ENCODE measurements around the gene GPX7.
"Not testable (repeated sequence)": the region's sequence is repeated elsewhere in the genome, so short reads cannot be mapped to it uniquely, and the experiment has no call there.

Gene GPX7

GRCh38 chr1:52569449-52570210, 32.5 kb upstream of the GPX7 start:
- no peak overlapping the region for H3K9ac ChIP-seq (ENCODE audit: low read depth, low read length)
- H3K4me3 ChIP-seq (ENCODE audit: low read length), result no peak overlapping the region
- H3K4me1 ChIP-seq (ENCODE audit: insufficient read depth, low read length), result no peaks in the 10 kb centered on the region
- H3K9me3 ChIP-seq (ENCODE audit: insufficient read depth, low read depth, low read length), result no peaks in the 10 kb centered on the region
- H3K36me3 ChIP-seq (ENCODE audit: insufficient read depth, low read depth, low read length), result no peaks in the 10 kb centered on the region
- no peak overlapping the region for H3K27ac ChIP-seq (ENCODE audit: low read length)
- H3K27me3 ChIP-seq (ENCODE audit: insufficient read depth, low read length), result no peaks in the 10 kb centered on the region

GRCh38 chr1:52571783-52572182, 30.4 kb upstream of the GPX7 start:
- Histone ChIP-seq H3K4me3 (ENCODE audit: low read length) (no peak overlapping the region), H3K27ac (ENCODE audit: low read length) (no peak overlapping the region), H3K9me3 (ENCODE audit: insufficient read depth, low read depth, low read length) (no peaks in the 10 kb centered on the region)

GRCh38 chr1:52572387-52572786, 29.8 kb upstream of the GPX7 start:
- Histone ChIP-seq H3K9me3 (ENCODE audit: insufficient read depth, low read depth, low read length) (no peaks in the 10 kb centered on the region), H3K27me3 (ENCODE audit: insufficient read depth, low read length) (no peaks in the 10 kb centered on the region), H3K4me1 (ENCODE audit: insufficient read depth, low read length) (no peaks in the 10 kb centered on the region), H3K36me3 (ENCODE audit: insufficient read depth, low read depth, low read length) (no peaks in the 10 kb centered on the region), H3K9ac (ENCODE audit: low read depth, low read length) (no peak overlapping the region), H3K27ac (ENCODE audit: low read length) (no peak overlapping the region), H3K4me3 (ENCODE audit: low read length) (no peak overlapping the region)

More at GRCh38 chr1:52571783-52572182, 30.4 kb upstream of the GPX7 start:
- no peaks in the 10 kb centered on the region for H3K4me1 ChIP-seq (ENCODE audit: insufficient read depth, low read length)
- H3K9ac ChIP-seq (ENCODE audit: low read depth, low read length), result no peak overlapping the region
- no peaks in the 10 kb centered on the region for H3K36me3 ChIP-seq (ENCODE audit: insufficient read depth, low read depth, low read length)
- no peaks in the 10 kb centered on the region for H3K27me3 ChIP-seq (ENCODE audit: insufficient read depth, low read length)

- H3K27ac ChIP-seq (ENCODE audit: low read length), result no peak overlapping the region
- H3K27me3 ChIP-seq (ENCODE audit: insufficient read depth, low read length), result no peaks in the 10 kb centered on the region
- H3K36me3 ChIP-seq (ENCODE audit: insufficient read depth, low read depth, low read length), result no peaks in the 10 kb centered on the region
- H3K9ac ChIP-seq (ENCODE audit: low read depth, low read length), result no peak overlapping the region
- H3K4me1 ChIP-seq (ENCODE audit: insufficient read depth, low read length), result no peaks in the 10 kb centered on the region
- no peak overlapping the region for H3K4me3 ChIP-seq (ENCODE audit: low read length)
- H3K9me3 ChIP-seq (ENCODE audit: insufficient read depth, low read depth, low read length), result no peaks in the 10 kb centered on the region
Measured at GRCh38 chr1:52574594-52574993, 27.6 kb upstream of the GPX7 start.

GRCh38 chr1:52576074-52576473, 26.1 kb upstream of the GPX7 start:
- Histone ChIP-seq H3K27ac (ENCODE audit: low read length) (no peak overlapping the region), H3K4me3 (ENCODE audit: low read length) (no peak overlapping the region), H3K36me3 (ENCODE audit: insufficient read depth, low read depth, low read length) (no peaks in the 10 kb centered on the region), H3K9me3 (ENCODE audit: insufficient read depth, low read depth, low read length) (no peaks in the 10 kb centered on the region), H3K4me1 (ENCODE audit: insufficient read depth, low read length) (no peaks in the 10 kb centered on the region), H3K27me3 (ENCODE audit: insufficient read depth, low read length) (no peaks in the 10 kb centered on the region), H3K9ac (ENCODE audit: low read depth, low read length) (no peak overlapping the region)

- not testable (repeated sequence) for H3K27ac ChIP-seq (ENCODE audit: low read length); H3K9ac ChIP-seq (ENCODE audit: low read depth, low read length); H3K4me1 ChIP-seq (ENCODE audit: insufficient read depth, low read length); H3K27me3 ChIP-seq (ENCODE audit: insufficient read depth, low read length); H3K36me3 ChIP-seq (ENCODE audit: insufficient read depth, low read depth, low read length); H3K4me3 ChIP-seq (ENCODE audit: low read length); H3K9me3 ChIP-seq (ENCODE audit: insufficient read depth, low read depth, low read length)
Measured at GRCh38 chr1:52578066-52578465, 24.1 kb upstream of the GPX7 start.

- Histone ChIP-seq H3K27me3 (ENCODE audit: insufficient read depth, low read length) (no peaks in the 10 kb centered on the region), H3K9me3 (ENCODE audit: insufficient read depth, low read depth, low read length) (no peaks in the 10 kb centered on the region), H3K9ac (ENCODE audit: low read depth, low read length) (no peak overlapping the region), H3K36me3 (ENCODE audit: insufficient read depth, low read depth, low read length) (no peaks in the 10 kb centered on the region), H3K4me1 (ENCODE audit: insufficient read depth, low read length) (no peaks in the 10 kb centered on the region), H3K27ac (ENCODE audit: low read length) (no peak overlapping the region), H3K4me3 (ENCODE audit: low read length) (no peak overlapping the region)
Measured at GRCh38 chr1:52579415-52579814, 22.8 kb upstream of the GPX7 start.

- no peak overlapping the region for H3K4me3 ChIP-seq (ENCODE audit: low read length)
- no peaks in the 10 kb centered on the region for H3K4me1 ChIP-seq (ENCODE audit: insufficient read depth, low read length)
- H3K36me3 ChIP-seq (ENCODE audit: insufficient read depth, low read depth, low read length), result no peaks in the 10 kb centered on the region
- no peaks in the 10 kb centered on the region for H3K9me3 ChIP-seq (ENCODE audit: insufficient read depth, low read depth, low read length)
- H3K27ac ChIP-seq (ENCODE audit: low read length), result no peak overlapping the region
- H3K9ac ChIP-seq (ENCODE audit: low read depth, low read length), result no peak overlapping the region
- H3K27me3 ChIP-seq (ENCODE audit: insufficient read depth, low read length), result no peaks in the 10 kb centered on the region
Measured at GRCh38 chr1:52580283-52580682, 21.9 kb upstream of the GPX7 start.

GRCh38 chr1:52582116-52582696, 20.0 kb upstream of the GPX7 start:
- no peak overlapping the region for H3K27ac ChIP-seq (ENCODE audit: low read length)
- no peak overlapping the region for H3K4me3 ChIP-seq (ENCODE audit: low read length)
- H3K4me1 ChIP-seq (ENCODE audit: insufficient read depth, low read length), result no peaks in the 10 kb centered on the region
- no peak overlapping the region for H3K9ac ChIP-seq (ENCODE audit: low read depth, low read length)
- no peaks in the 10 kb centered on the region for H3K36me3 ChIP-seq (ENCODE audit: insufficient read depth, low read depth, low read length)
- no peaks in the 10 kb centered on the region for H3K27me3 ChIP-seq (ENCODE audit: insufficient read depth, low read length)
- H3K9me3 ChIP-seq (ENCODE audit: insufficient read depth, low read depth, low read length), result no peaks in the 10 kb centered on the region

- Histone ChIP-seq H3K36me3 (ENCODE audit: insufficient read depth, low read depth, low read length) (no peaks in the 10 kb centered on the region), H3K4me1 (ENCODE audit: insufficient read depth, low read length) (peaks cover 5% of the 10 kb centered on the region; the same call in 1 of the 2 replicates), H3K27ac (ENCODE audit: low read length) (no peak overlapping the region)
Measured at GRCh38 chr1:52585474-52585873, 16.7 kb upstream of the GPX7 start.

GRCh38 chr1:52588027-52588426, 14.1 kb upstream of the GPX7 start:
- Histone ChIP-seq H3K9ac (ENCODE audit: low read depth, low read length) (no peak overlapping the region), H3K36me3 (ENCODE audit: insufficient read depth, low read depth, low read length) (no peaks in the 10 kb centered on the region), H3K27me3 (ENCODE audit: insufficient read depth, low read length) (no peaks in the 10 kb centered on the region), H3K4me3 (ENCODE audit: low read length) (no peak overlapping the region), H3K4me1 (ENCODE audit: insufficient read depth, low read length) (peaks cover 5% of the 10 kb centered on the region; the same call in 1 of the 2 replicates), H3K27ac (ENCODE audit: low read length) (no peak overlapping the region), H3K9me3 (ENCODE audit: insufficient read depth, low read depth, low read length) (no peaks in the 10 kb centered on the region)

More at GRCh38 chr1:52585474-52585873, 16.7 kb upstream of the GPX7 start:
- Histone ChIP-seq H3K27me3 (ENCODE audit: insufficient read depth, low read length) (no peaks in the 10 kb centered on the region), H3K4me3 (ENCODE audit: low read length) (no peak overlapping the region), H3K9me3 (ENCODE audit: insufficient read depth, low read depth, low read length) (no peaks in the 10 kb centered on the region), H3K9ac (ENCODE audit: low read depth, low read length) (no peak overlapping the region)

- no peak overlapping the region for H3K9ac ChIP-seq (ENCODE audit: low read depth, low read length)
- no peaks in the 10 kb centered on the region for H3K27me3 ChIP-seq (ENCODE audit: insufficient read depth, low read length)
- no peaks in the 10 kb centered on the region for H3K9me3 ChIP-seq (ENCODE audit: insufficient read depth, low read depth, low read length)
- no peak overlapping the region for H3K4me3 ChIP-seq (ENCODE audit: low read length)
- H3K36me3 ChIP-seq (ENCODE audit: insufficient read depth, low read depth, low read length), result no peaks in the 10 kb centered on the region
- no peak overlapping the region for H3K27ac ChIP-seq (ENCODE audit: low read length)
- H3K4me1 ChIP-seq (ENCODE audit: insufficient read depth, low read length), result peaks cover 5% of the 10 kb centered on the region; the same call in 1 of the 2 replicates
Measured at GRCh38 chr1:52588535-52588934, 13.6 kb upstream of the GPX7 start.
